ENCODE data around the gene ATP8B1. TPM values are rescaled to one million over a fixed set of nuclear protein-coding genes. Genes with fewer than 3 reads are reported as not detected.

ATP8B1 gene
- total RNA-seq (2022; extraction: Qiagen RNA extraction): 5.5 to 7.6 TPM (median 6.3 TPM) in 5 replicates

GRCh38 chr18:57803103-57803969 is at the start of gene ATP8B1:
Gene ATP8B1 (minus strand): TSS chr18:57803315. CDS start chr18:57731807, 71,508 bp downstream.

Other genes starting within 250 kb of the ATP8B1 start
- 33.0 to 39.3 TPM (median 37.9 TPM) in 5 replicates for gene FECH, start 216.6 kb downstream of the ATP8B1 start, total RNA-seq (2022; extraction: Qiagen RNA extraction)
- 69.7 to 134 TPM (median 72.3 TPM) in 5 replicates for gene NARS1, start 181.5 kb downstream of the ATP8B1 start, total RNA-seq (2022; extraction: Qiagen RNA extraction)
- 35.5 to 42.1 TPM (median 38.9 TPM) in 5 replicates for gene NEDD4L, start 240.9 kb upstream of the ATP8B1 start, total RNA-seq (2022; extraction: Qiagen RNA extraction)